GM12891 (cell line): ENCODE measurements around the gene TBX20.
"Not testable (repeated sequence)": the region's sequence is repeated elsewhere in the genome, so short reads cannot be mapped to it uniquely, and the experiment has no call there.

ENCODE experiments used
- PAX5 ChIP-seq: IDR thresholded peaks from 2 replicates; pipeline ENCODE4 v1.6.1; 2011; ENCODE audit warnings: low read length, moderate library complexity, mild to moderate bottlenecking; ENCODE audit not compliant: insufficient read depth, severe bottlenecking
- POLR2AphosphoS5 ChIP-seq: IDR thresholded peaks from 2 replicates; pipeline ENCODE4 v1.6.1; 2011; ENCODE audit warnings: low read depth, low read length, control low read depth

- TF ChIP-seq POLR2AphosphoS5, PAX5: not testable (repeated sequence)
Observed at GRCh38 chr7:35183873-35184503, 69.9 kb downstream of the TBX20 start.
